Measurements from ENCODE around the gene SPEF2. TPM values are rescaled to one million over a fixed set of nuclear protein-coding genes. Genes with fewer than 3 reads are reported as not detected.

The SPEF2 gene
- total and polyA plus RNA-seq, 2 of the 13 experiments (the other 11 are each of a cell fraction or from before 2014, with no cell fraction given) = 1.5 to 2.3 TPM

DNA sequence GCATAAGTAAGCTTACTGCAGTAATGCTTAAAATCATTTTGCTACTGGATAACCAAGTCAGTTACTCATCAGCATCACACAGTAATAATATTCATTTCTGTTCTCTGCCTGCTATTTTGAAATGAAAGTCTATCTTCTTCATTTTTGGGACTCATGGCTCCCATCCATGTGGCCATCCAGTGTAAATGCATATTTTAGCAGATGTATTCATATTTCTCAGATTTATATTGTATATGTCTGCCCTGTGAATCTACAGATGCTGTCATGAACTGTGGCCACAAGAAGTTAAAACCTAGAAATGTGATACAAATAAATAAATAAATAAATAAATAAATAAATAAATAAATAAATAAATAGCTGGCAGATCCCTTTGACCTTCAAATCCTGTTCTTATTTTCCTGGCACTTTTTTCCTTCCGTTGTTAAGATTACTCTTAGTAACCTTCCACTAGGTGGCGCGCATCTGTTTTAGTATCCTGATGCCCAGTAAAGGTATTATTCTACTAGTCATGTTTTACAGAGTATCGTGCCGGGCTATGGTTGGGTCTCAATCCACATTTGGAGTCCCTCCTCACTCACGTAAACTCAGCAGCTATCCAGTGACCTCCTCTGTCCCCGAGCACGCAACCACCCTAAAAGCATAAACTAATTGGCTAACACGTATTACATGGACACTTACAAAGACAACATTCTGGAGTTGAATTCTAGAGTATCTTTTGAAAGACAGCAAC, 159.9 kb downstream of the SPEF2 start (continued):
- TF ChIP-seq ZNF513 (CRISPR knock-in tag; conservative IDR thresholded peaks at IDR 0.05) = no peak
- TF ChIP-seq RAD21 (CRISPR knock-in tag; IDR thresholded peaks at IDR 0.05) = 0 out of 2 replicates have a peak, but pooled peaks have one; percentile 20

GRCh38 chr5:35778259-35778769, 160.7 kb downstream of the SPEF2 start:
- Histone ChIP-seq H3K27me3 (ENCODE audit: control insufficient read depth in 1 of 2, insufficient read depth in 2 of 2, low read length in 2 of 2) (no peaks in the 10 kb centered on the region; a peak in 1 of 5 replicates), H3K79me2 (ENCODE audit: insufficient read depth, low read length) (no peaks in the 10 kb centered on the region), H3K9ac (ENCODE audit: insufficient read depth, low read depth, low read length) (no peak overlapping the region), H3K27ac (ENCODE audit: extremely low read length, insufficient read depth, low read length) (no peak overlapping the region), H4K20me1 (ENCODE audit: insufficient read depth, low read length) (no peaks in the 10 kb centered on the region), H3K36me3 (replicated peaks in 1 of 2; ENCODE audit: control insufficient read depth in 1 of 2, insufficient read depth in 2 of 2, low read length in 2 of 2) (no peaks in the 10 kb centered on the region), H3K4me1 (ENCODE audit: insufficient read depth, low read length) (no peaks in the 10 kb centered on the region), H3K9me3 (ENCODE audit: low read length) (no peaks in the 10 kb centered on the region), H3K4me2 (ENCODE audit: low read depth, low read length) (no peak overlapping the region), H2AFZ (ENCODE audit: low read length) (no peak overlapping the region), H3K4me3 (replicated peaks in 1 of 3; ENCODE audit: insufficient read depth in 1 of 3, low read depth in 2 of 3, low read length in 3 of 3) (no peak overlapping the region)
- FAIRE-seq (no peak), DNase-seq (ENCODE audit: low spot score) (no peak), ATAC-seq (no peak)
- POLR2A ChIA-PET = no interaction called here
- intact Hi-C loops (cut with micrococcal nuclease; ENCODE audit: unreplicated experiment) (no loop called here), in situ Hi-C loops (cut with HindIII; ENCODE audit: extremely low pct_ligation_motif_present, low pct_unique_long_range_greater_than_20kb) (loop anchor here (10.0 kb wide), 1 partner anchor 146 kb away; no protein-coding TSS in a partner anchor)
- CTCF ChIA-PET (ENCODE audit: low intra/inter-chr PET ratio, low total read pairs) = interaction anchor here (4.9 kb wide), 1 partner anchor 147 kb away, joined by 38 read pairs; no protein-coding TSS in a partner anchor
- WGBS (ENCODE audit: low lambda C conversion rate) = 45% methylated on average over 3 of the region's 3 CpGs
- no TSS peak for BruUV-seq (replicated peaks)
- TF ChIP-seq ZNF780A (CRISPR knock-in tag; IDR thresholded peaks at IDR 0.05) = no peak
- TF ChIP-seq, protein P1, sequence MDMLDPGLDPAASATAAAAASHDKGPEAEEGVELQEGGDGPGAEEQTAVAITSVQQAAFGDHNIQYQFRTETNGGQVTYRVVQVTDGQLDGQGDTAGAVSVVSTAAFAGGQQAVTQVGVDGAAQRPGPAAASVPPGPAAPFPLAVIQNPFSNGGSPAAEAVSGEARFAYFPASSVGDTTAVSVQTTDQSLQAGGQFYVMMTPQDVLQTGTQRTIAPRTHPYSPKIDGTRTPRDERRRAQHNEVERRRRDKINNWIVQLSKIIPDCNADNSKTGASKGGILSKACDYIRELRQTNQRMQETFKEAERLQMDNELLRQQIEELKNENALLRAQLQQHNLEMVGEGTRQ (IDR thresholded peaks at IDR 0.05; ENCODE audit: low read depth, low read length) = no peak
- TF ChIP-seq, protein P1 (CRISPR knock-in tag; IDR thresholded peaks at IDR 0.05; ENCODE audit: borderline replicate concordance) = no peak
- TF ChIP-seq, protein P2, sequence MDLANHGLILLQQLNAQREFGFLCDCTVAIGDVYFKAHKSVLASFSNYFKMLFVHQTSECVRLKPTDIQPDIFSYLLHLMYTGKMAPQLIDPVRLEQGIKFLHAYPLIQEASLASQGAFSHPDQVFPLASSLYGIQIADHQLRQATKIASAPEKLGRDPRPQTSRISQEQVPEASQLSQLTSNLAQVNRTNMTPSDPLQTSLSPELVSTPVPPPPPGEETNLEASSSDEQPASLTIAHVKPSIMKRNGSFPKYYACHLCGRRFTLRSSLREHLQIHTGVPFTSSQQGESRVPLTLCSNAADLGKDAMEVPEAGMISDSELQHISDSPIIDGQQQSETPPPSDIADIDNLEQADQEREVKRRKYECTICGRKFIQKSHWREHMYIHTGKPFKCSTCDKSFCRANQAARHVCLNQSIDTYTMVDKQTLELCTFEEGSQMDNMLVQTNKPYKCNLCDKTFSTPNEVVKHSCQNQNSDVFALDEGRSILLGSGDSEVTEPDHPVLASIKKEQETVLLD (CRISPR knock-in tag; IDR thresholded peaks at IDR 0.05; ENCODE audit: low read depth) = no peak
- TF ChIP-seq FLYWCH1 (CRISPR knock-in tag; IDR thresholded peaks at IDR 0.05) = no peak
- no peak for TF ChIP-seq KAT7 (CRISPR knock-in tag; IDR thresholded peaks at IDR 0.05; ENCODE audit: borderline replicate concordance)
- TF ChIP-seq, protein P3, sequence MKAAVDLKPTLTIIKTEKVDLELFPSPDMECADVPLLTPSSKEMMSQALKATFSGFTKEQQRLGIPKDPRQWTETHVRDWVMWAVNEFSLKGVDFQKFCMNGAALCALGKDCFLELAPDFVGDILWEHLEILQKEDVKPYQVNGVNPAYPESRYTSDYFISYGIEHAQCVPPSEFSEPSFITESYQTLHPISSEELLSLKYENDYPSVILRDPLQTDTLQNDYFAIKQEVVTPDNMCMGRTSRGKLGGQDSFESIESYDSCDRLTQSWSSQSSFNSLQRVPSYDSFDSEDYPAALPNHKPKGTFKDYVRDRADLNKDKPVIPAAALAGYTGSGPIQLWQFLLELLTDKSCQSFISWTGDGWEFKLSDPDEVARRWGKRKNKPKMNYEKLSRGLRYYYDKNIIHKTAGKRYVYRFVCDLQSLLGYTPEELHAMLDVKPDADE (CRISPR knock-in tag; IDR thresholded peaks at IDR 0.05) = no peak
- TF ChIP-seq ZNF414 (CRISPR knock-in tag; IDR thresholded peaks at IDR 0.05) = no peak
- TF ChIP-seq PRPF4 (IDR thresholded peaks at IDR 0.05; ENCODE audit: low read depth, low read length, poor library complexity, severe bottlenecking) = no peak
- TF ChIP-seq, protein P4, sequence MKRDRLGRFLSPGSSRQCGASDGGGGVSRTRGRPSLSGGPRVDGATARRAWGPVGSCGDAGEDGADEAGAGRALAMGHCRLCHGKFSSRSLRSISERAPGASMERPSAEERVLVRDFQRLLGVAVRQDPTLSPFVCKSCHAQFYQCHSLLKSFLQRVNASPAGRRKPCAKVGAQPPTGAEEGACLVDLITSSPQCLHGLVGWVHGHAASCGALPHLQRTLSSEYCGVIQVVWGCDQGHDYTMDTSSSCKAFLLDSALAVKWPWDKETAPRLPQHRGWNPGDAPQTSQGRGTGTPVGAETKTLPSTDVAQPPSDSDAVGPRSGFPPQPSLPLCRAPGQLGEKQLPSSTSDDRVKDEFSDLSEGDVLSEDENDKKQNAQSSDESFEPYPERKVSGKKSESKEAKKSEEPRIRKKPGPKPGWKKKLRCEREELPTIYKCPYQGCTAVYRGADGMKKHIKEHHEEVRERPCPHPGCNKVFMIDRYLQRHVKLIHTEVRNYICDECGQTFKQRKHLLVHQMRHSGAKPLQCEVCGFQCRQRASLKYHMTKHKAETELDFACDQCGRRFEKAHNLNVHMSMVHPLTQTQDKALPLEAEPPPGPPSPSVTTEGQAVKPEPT (CRISPR knock-in tag; IDR thresholded peaks at IDR 0.05; ENCODE audit: low read depth) = no peak
